Parathyroid adenoma (tissue), 2 donors: ENCODE data around the gene NCOA1.

Experiments
- H2AFZ ChIP-seq: fragments of 300-600 bp; sonication (generic); one replicate; pipeline ENCODE4 v1.7.0; 2017; ENCODE audit warnings: antibody characterized with exemption, mild to moderate bottlenecking
- H3K27ac ChIP-seq: fragments of 300-600 bp; sonication (generic); one replicate; pipeline ENCODE4 v1.7.0; 2017
- H3K27me3 ChIP-seq: fragments of 300-600 bp; sonication (generic); one replicate; pipeline ENCODE4 v1.7.0; 2017; ENCODE audit warnings: low read length; ENCODE audit not compliant: control insufficient read depth, insufficient read depth
- H3K36me3 ChIP-seq: fragments of 300-600 bp; sonication (generic); one replicate; pipeline ENCODE4 v1.7.0; 2017; ENCODE audit warnings: low read length; ENCODE audit not compliant: control insufficient read depth, insufficient read depth
- H3K4me1 ChIP-seq: fragments of 300-600 bp; sonication (generic); one replicate; pipeline ENCODE4 v1.7.0; 2017; ENCODE audit warnings: control low read depth
- H3K4me2 ChIP-seq: fragments of 300-600 bp; sonication (generic); one replicate; pipeline ENCODE4 v1.7.0; 2017; ENCODE audit warnings: low read length
- H3K4me3 ChIP-seq: fragments of 300-600 bp; sonication (generic); one replicate; pipeline ENCODE4 v1.7.0; 2017; ENCODE audit warnings: low read depth, low read length
- H3K79me2 ChIP-seq: fragments of 300-600 bp; sonication (generic); one replicate; pipeline ENCODE4 v1.7.0; 2017; ENCODE audit warnings: control low read depth
- H3K9ac ChIP-seq: fragments of 300-600 bp; sonication (generic); one replicate; pipeline ENCODE4 v1.7.0; 2017; ENCODE audit warnings: mild to moderate bottlenecking
- H3K9me3 ChIP-seq: fragments of 300-600 bp; sonication (generic); one replicate; pipeline ENCODE4 v1.7.0; 2017; ENCODE audit warnings: low read length; ENCODE audit not compliant: control insufficient read depth
- CTCF ChIP-seq: fragments of 300-600 bp; sonication (generic); IDR thresholded peaks from one replicate; pipeline ENCODE4 v1.7.0; 2017; ENCODE audit warnings: antibody characterized with exemption, mild to moderate bottlenecking
- donor health status: primary hyperparathyroidism.

NCOA1 gene

GRCh38 chr2:24652265-24653182, 161.5 kb downstream of the NCOA1 start:
- TF ChIP-seq CTCF = no peak
- H3K27ac ChIP-seq = no peak overlapping the region
- H3K4me1 ChIP-seq = peaks cover 5% of the 10 kb centered on the region
- H3K36me3 ChIP-seq = no peaks in the 10 kb centered on the region
- H3K27me3 ChIP-seq = no peaks in the 10 kb centered on the region
- no peak overlapping the region for H3K4me3 ChIP-seq
- no peak overlapping the region for H3K4me2 ChIP-seq
- peaks cover 4% of the 10 kb centered on the region for H3K79me2 ChIP-seq
- no peak overlapping the region for H2AFZ ChIP-seq
- no peaks in the 10 kb centered on the region for H3K9me3 ChIP-seq
- no peak overlapping the region for H3K9ac ChIP-seq

GRCh38 chr2:24657818-24658217, 166.8 kb downstream of the NCOA1 start:
- H3K9ac ChIP-seq = no peak overlapping the region
- H3K4me1 ChIP-seq = peaks cover 7% of the 10 kb centered on the region
- H3K27me3 ChIP-seq = no peaks in the 10 kb centered on the region
- H2AFZ ChIP-seq = no peak overlapping the region
- no peak overlapping the region for H3K4me3 ChIP-seq
- H3K79me2 ChIP-seq = peaks cover 7% of the 10 kb centered on the region
- TF ChIP-seq CTCF = no peak
- H3K9me3 ChIP-seq = no peaks in the 10 kb centered on the region
- H3K27ac ChIP-seq = no peak overlapping the region
- no peak overlapping the region for H3K4me2 ChIP-seq
- no peaks in the 10 kb centered on the region for H3K36me3 ChIP-seq

- H3K27me3 ChIP-seq = no peaks in the 10 kb centered on the region
- no peak overlapping the region for H3K4me2 ChIP-seq
- peaks cover 5% of the 10 kb centered on the region for H3K4me1 ChIP-seq
- H3K9me3 ChIP-seq = no peaks in the 10 kb centered on the region
- H3K4me3 ChIP-seq = no peak overlapping the region
- no peak overlapping the region for H3K27ac ChIP-seq
- H3K79me2 ChIP-seq = peaks cover 9% of the 10 kb centered on the region
- no peak overlapping the region for H2AFZ ChIP-seq
- H3K9ac ChIP-seq = no peak overlapping the region
- TF ChIP-seq CTCF = no peak
- H3K36me3 ChIP-seq = no peaks in the 10 kb centered on the region
These were observed 167.6 kb downstream of the NCOA1 start for GRCh38 chr2:24658531-24659202.

- Histone ChIP-seq H3K4me1 (peaks cover 5% of the 10 kb centered on the region), H3K27ac (no peak overlapping the region), H3K36me3 (no peaks in the 10 kb centered on the region), H3K9ac (no peak overlapping the region), H3K9me3 (no peaks in the 10 kb centered on the region), H3K79me2 (peaks cover 5% of the 10 kb centered on the region), H2AFZ (no peak overlapping the region), H3K27me3 (no peaks in the 10 kb centered on the region), H3K4me2 (no peak overlapping the region), H3K4me3 (no peak overlapping the region)
- TF ChIP-seq CTCF = no peak
These were observed 168.8 kb downstream of the NCOA1 start for GRCh38 chr2:24659862-24660261.
